Lower leg skin (tissue), 4 donors: ENCODE results near the gene BPIFB4. TPM values are rescaled to one million over a fixed set of nuclear protein-coding genes. Genes with fewer than 3 reads are reported as not detected.

Experiments used
- DNase-seq, 2 donors: peaks; one replicate each; pipeline ENCODE4 v3.0.0-alpha.2; 2019; ENCODE audit warnings: low spot score in 2 of 2
- H3K4me3 ChIP-seq: fragments of 200-600 bp; sonication (generic); 2 replicates; pipeline ENCODE4 v1.5.1; 2017; ENCODE audit warnings: mild to moderate bottlenecking, low read depth; ENCODE audit not compliant: poor library complexity, severe bottlenecking
- POLR2A ChIP-seq, 2 donors: fragments of 450-650 bp; IDR thresholded peaks; one replicate each; pipeline ENCODE4 v1.6.1; 2016 to 2017; ENCODE audit warnings: antibody characterized with exemption in 2 of 2, mild to moderate bottlenecking in 1 of 2, moderate library complexity in 1 of 2
- WGBS, 2 donors: methylation state at CpG; one replicate each; pipeline ENCODE4 v1.1.5; 2018; 5-methylcytosine and 5-hydroxymethylcytosine counted together
- intact Hi-C: fragments of 100-400 bp; cut with DNase I; formaldehyde crosslinking; loops from one replicate; pipeline ENCODE4 v1.15.0; 2023; ENCODE audit warnings: low total_unique reads
- total RNA-seq, 4 donors: library from RNA; depleted of rRNA; stranded (reverse); fragments of >200 nt; gene quantifications; one replicate each; pipeline ENCODE4 v1.1.0, GENCODE V29; 2016
- TF ChIP-seq, protein P1 (sequence below), 3 donors: fragments of 450-650 bp; IDR thresholded peaks; one replicate each; pipeline ENCODE4 v1.5.1; 2016; ENCODE audit warnings: antibody characterized with exemption in 3 of 3, mild to moderate bottlenecking in 3 of 3, moderate library complexity in 2 of 3

The BPIFB4 gene
- total RNA-seq, 4 donors from 2014 or later: not detected

GRCh38 chr20:33127422-33128097 is 48.1 kb downstream of the BPIFB4 start:
- DNase-seq: no peak
- no peak overlapping the region for H3K4me3 ChIP-seq
- intact Hi-C loops: no loop called here
- no peak for TF ChIP-seq POLR2A (IDR thresholded peaks at IDR 0.05)
- TF ChIP-seq, protein P1, sequence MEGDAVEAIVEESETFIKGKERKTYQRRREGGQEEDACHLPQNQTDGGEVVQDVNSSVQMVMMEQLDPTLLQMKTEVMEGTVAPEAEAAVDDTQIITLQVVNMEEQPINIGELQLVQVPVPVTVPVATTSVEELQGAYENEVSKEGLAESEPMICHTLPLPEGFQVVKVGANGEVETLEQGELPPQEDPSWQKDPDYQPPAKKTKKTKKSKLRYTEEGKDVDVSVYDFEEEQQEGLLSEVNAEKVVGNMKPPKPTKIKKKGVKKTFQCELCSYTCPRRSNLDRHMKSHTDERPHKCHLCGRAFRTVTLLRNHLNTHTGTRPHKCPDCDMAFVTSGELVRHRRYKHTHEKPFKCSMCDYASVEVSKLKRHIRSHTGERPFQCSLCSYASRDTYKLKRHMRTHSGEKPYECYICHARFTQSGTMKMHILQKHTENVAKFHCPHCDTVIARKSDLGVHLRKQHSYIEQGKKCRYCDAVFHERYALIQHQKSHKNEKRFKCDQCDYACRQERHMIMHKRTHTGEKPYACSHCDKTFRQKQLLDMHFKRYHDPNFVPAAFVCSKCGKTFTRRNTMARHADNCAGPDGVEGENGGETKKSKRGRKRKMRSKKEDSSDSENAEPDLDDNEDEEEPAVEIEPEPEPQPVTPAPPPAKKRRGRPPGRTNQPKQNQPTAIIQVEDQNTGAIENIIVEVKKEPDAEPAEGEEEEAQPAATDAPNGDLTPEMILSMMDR (IDR thresholded peaks at IDR 0.05): no peak
- WGBS, 2 donors: 87 to 91% methylated on average over 4 of the region's 4 CpGs

DNA sequence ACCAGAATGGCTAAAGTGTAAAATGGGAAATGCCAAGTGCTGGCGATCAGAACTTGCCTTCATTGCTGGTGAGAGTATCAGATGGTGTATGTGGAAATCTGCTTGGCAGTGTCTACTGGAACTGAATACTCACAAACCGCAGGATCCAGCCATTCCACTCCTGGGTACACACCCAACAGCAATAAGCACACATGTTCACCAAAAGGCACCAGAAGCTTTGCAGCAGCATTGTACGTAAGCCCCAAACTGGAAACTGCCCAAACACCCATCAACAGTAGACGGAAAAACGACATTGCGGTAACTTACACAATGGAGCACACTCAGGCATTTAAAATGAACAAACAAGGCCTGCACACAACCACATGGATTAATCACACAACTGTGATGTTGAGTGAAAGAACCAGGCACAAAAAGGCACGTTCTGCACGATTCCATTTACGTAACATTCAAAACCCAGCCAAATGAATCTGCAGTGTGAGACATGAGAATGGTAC is 51.2 kb downstream of the BPIFB4 start:
- WGBS, 2 donors: 55% methylated on average over 9 of the region's 9 CpGs
- DNase-seq: peak in 1 of 2 donors; percentile 18
- intact Hi-C loops: no loop called here

DNA sequence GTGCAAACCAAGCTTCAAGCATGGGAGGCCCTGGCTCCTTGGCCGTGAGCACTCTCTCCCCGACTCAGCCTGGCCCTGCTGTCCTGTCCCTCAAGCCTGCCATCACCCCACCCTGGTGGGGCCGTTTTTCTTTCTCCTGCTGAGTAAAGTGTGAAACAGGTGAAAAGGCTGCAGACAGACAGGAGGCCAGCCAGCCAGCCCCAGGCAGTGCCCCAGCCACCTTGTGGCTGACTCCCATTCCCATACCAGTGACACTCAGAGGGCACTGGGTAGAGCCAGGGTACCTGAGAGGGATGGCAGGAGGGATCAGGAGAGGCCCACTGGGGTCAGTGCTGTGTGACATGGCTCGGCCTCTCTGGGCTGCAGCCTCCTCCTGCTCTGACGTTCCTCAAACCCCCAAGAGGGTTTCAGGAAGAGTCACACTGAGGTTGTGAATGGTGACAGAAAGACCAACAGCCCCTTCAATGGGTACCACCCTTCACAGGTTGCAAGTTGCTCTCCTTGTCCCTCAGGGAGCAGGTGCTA is 52.6 kb downstream of the BPIFB4 start:
- H3K4me3 ChIP-seq: no peak overlapping the region
- intact Hi-C loops: no loop called here
- WGBS, 2 donors: 73 to 76% methylated on average over 5 of the region's 5 CpGs
- TF ChIP-seq, protein P1 (IDR thresholded peaks at IDR 0.05): no peak
- no peak for TF ChIP-seq POLR2A (IDR thresholded peaks at IDR 0.05)
- no peak for DNase-seq

More for the DNA sequence above, 51.2 kb downstream of the BPIFB4 start:
- TF ChIP-seq, protein P1 (IDR thresholded peaks at IDR 0.05): no peak
- no peak for TF ChIP-seq POLR2A (IDR thresholded peaks at IDR 0.05)
- H3K4me3 ChIP-seq: no peak overlapping the region

DNA sequence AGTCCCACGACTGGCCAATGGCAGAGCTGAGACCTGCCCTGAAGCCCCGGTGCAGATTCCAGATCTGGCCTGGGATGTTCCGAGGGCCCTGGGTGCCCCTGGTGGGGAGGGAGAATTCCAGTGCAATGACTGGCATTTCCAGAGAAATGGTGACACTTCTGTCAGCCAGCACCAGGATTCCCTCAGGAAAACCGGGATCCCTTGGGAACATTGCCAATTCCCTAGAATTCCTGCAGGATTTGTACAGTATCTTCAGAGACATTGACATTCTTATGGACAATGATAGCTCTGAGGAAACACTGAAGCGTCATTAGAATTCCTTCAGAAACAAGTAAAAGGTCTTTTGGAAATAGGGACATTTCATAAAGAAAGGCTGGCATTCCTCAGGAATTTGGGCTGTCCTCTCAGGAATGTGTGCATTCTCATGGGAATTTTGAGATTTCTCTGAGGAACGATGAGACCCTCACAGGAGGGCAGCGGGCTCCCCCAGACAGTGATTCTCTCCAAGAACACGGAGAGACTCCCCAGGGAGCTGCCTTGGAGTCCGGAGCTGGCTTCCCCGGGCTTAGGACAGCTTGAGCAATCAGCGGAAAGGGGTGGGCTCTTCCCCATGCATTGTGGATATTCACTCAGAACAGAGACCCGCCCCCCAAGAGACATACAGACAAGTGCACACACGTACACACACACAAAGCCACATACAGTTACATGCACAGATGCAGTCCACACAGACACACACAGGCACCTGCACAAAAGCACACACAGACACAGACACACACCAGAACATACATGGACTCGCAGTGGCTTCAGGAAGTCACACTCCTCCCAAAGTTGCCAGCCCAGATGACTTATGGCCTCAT is 53.3 kb downstream of the BPIFB4 start:
- intact Hi-C loops: no loop called here
- no peak for DNase-seq
- H3K4me3 ChIP-seq: no peak overlapping the region
- 31 to 37% methylated on average over 13 to 14 of the region's 14 CpGs for whole genome bisulfite sequencing, 2 donors
- TF ChIP-seq POLR2A (IDR thresholded peaks at IDR 0.05): no peak
- TF ChIP-seq, protein P1 (IDR thresholded peaks at IDR 0.05): no peak

GRCh38 chr20:33133373-33133941 is 54.0 kb downstream of the BPIFB4 start:
- intact Hi-C loops: no loop called here
- no peak overlapping the region for H3K4me3 ChIP-seq
- 78 to 83% methylated on average over 11 of the region's 11 CpGs for WGBS, 2 donors
- no peak for DNase-seq
- no peak for TF ChIP-seq POLR2A (IDR thresholded peaks at IDR 0.05)
- TF ChIP-seq, protein P1 (IDR thresholded peaks at IDR 0.05): no peak
